ENCODE data around the gene BLOC1S6.

DNA sequence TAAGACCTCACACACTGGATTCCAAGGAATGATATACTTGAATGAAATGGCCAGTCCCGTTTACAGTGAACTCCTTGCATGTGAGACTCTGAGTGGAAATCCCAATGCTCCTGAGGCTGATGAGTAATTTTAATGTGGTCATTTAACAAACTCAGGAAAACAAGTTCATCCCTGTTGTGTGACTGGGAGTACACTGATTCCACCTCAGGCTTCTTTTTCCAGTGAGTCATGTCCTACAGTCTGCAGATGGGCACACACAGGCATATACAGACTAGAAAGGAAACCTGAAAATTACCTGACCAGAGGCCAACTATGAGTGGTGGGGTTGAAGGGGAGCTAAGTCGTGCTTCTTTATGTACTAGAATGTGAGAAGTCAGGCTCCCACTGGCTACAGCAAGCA is 53.4 kb downstream of the BLOC1S6 start:
- TF ChIP-seq, protein P1, sequence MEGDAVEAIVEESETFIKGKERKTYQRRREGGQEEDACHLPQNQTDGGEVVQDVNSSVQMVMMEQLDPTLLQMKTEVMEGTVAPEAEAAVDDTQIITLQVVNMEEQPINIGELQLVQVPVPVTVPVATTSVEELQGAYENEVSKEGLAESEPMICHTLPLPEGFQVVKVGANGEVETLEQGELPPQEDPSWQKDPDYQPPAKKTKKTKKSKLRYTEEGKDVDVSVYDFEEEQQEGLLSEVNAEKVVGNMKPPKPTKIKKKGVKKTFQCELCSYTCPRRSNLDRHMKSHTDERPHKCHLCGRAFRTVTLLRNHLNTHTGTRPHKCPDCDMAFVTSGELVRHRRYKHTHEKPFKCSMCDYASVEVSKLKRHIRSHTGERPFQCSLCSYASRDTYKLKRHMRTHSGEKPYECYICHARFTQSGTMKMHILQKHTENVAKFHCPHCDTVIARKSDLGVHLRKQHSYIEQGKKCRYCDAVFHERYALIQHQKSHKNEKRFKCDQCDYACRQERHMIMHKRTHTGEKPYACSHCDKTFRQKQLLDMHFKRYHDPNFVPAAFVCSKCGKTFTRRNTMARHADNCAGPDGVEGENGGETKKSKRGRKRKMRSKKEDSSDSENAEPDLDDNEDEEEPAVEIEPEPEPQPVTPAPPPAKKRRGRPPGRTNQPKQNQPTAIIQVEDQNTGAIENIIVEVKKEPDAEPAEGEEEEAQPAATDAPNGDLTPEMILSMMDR (IDR thresholded peaks at IDR 0.05; ENCODE audit: low read length) = no peak
- TF ChIP-seq EZH2 (optimal IDR thresholded peaks at IDR 0.05; ENCODE audit: low read depth, low read length) (no peak), EZH2phosphoT487 (IDR thresholded peaks at IDR 0.05; ENCODE audit: low read length) (no peak)

Measured in MM.1S (cell line).